ENCODE results near the gene CHRM1. TPM values are rescaled to one million over a fixed set of nuclear protein-coding genes. Genes with fewer than 3 reads are reported as not detected.

CHRM1 gene
- total RNA-seq, 1 experiment from 2014 or later, result not detected

DNA sequence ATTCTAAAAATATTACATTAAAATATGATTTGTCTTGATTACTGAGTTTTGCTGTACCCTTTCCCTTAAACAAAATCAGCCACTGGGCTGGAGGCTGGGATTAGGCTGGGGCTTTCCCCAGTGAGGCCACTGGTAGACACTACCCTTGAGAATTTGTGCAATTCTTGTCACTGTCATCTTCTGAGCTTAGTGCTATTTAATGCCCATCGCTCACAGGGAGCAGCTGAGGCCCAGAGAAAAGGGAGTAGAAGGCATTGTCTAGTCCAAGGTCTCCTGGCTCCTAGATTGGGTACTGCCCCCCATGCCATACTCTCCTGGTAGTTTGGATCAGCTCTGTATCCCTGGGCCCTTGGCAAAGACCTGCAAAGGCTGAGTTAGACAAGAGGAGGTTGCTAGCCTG, 6.7 kb downstream of the CHRM1 start:
- Histone ChIP-seq H3K4me3 (ENCODE audit: low read length) (no peak overlapping the region), H3K9ac (ENCODE audit: low read length) (no peak overlapping the region), H3K4me1 (ENCODE audit: insufficient read depth, low read length) (peaks cover 1% of the 10 kb centered on the region; the same call in 1 of the 2 replicates), H3K27ac (ENCODE audit: low read length) (no peak overlapping the region), H3K79me2 (ENCODE audit: low read length) (no peaks in the 10 kb centered on the region), H3K9me2 (replicated peaks; ENCODE audit: low read length) (no peaks in the 10 kb centered on the region), H3K4me2 (ENCODE audit: low read length) (no peak overlapping the region), H3K36me3 (ENCODE audit: low read depth, low read length) (no peaks in the 10 kb centered on the region), H3K9me3 (ENCODE audit: low read length) (no peaks in the 10 kb centered on the region), H3K27me3 (ENCODE audit: low read length) (0 out of 2 replicates have a peak, but pooled peaks cover 4% of the 10 kb centered on the region), H3F3A (ENCODE audit: low read length, unreplicated experiment) (no peaks in the 10 kb centered on the region), H2AFZ (ENCODE audit: low read length) (no peak overlapping the region), H4K20me1 (ENCODE audit: low read length) (no peaks in the 10 kb centered on the region)
- POLR2A ChIA-PET (ENCODE audit: unreplicated experiment), result no interaction called here
- no peak for DNase-seq
- BruUV-seq (replicated peaks), result no TSS peak
- CTCF ChIA-PET, result no interaction called here
- no peak for ATAC-seq
- TF ChIP-seq, protein P1, sequence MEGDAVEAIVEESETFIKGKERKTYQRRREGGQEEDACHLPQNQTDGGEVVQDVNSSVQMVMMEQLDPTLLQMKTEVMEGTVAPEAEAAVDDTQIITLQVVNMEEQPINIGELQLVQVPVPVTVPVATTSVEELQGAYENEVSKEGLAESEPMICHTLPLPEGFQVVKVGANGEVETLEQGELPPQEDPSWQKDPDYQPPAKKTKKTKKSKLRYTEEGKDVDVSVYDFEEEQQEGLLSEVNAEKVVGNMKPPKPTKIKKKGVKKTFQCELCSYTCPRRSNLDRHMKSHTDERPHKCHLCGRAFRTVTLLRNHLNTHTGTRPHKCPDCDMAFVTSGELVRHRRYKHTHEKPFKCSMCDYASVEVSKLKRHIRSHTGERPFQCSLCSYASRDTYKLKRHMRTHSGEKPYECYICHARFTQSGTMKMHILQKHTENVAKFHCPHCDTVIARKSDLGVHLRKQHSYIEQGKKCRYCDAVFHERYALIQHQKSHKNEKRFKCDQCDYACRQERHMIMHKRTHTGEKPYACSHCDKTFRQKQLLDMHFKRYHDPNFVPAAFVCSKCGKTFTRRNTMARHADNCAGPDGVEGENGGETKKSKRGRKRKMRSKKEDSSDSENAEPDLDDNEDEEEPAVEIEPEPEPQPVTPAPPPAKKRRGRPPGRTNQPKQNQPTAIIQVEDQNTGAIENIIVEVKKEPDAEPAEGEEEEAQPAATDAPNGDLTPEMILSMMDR (conservative IDR thresholded peaks at IDR 0.05; ENCODE audit: low read depth, low read length), result no peak
- TF ChIP-seq EZH2phosphoT487 (IDR thresholded peaks at IDR 0.05; ENCODE audit: borderline replicate concordance, low read length) (no peak), EZH2 (IDR thresholded peaks at IDR 0.05; ENCODE audit: low read length, unreplicated experiment) (no peak)
- intact Hi-C loops (cut with micrococcal nuclease), result no loop called here

DNA sequence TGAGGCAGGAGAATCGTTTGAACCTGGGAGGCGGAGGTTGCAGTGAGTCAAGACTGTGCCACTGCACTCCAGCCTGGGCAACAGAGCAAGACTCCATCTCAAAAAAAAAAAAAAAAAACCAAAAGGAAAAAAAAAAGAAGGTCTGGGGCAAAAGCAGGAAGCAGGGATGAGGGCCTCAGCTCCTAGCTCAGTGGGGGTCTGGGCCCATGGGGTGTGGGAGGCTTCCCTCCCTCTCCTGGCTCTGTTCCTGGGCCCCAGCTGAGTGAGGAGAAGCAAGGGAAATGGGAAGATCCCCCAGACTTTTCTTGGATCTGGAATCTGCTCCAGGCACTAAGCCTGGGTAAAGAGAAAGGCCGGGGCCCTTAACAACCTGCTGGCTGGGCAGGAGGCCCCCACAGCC, 8.9 kb downstream of the CHRM1 start:
- no peaks in the 10 kb centered on the region for H3K79me2 ChIP-seq (ENCODE audit: low read length)
- H4K20me1 ChIP-seq (ENCODE audit: low read length), result no peaks in the 10 kb centered on the region
- H3K27ac ChIP-seq (ENCODE audit: low read length), result no peak overlapping the region
- intact Hi-C loops (cut with micrococcal nuclease), result no loop called here
- ChIA-PET POLR2A (ENCODE audit: unreplicated experiment) (no interaction called here), CTCF (no interaction called here)
- ATAC-seq (no peak), DNase-seq (no peak)
- no peak overlapping the region for H2AFZ ChIP-seq (ENCODE audit: low read length)
- no peaks in the 10 kb centered on the region for H3K36me3 ChIP-seq (ENCODE audit: low read depth, low read length)
- no peaks in the 10 kb centered on the region for H3K9me3 ChIP-seq (ENCODE audit: low read length)
- no peak overlapping the region for H3K9ac ChIP-seq (ENCODE audit: low read length)
- H3K4me3 ChIP-seq (ENCODE audit: low read length), result no peak overlapping the region
- no peak for TF ChIP-seq EZH2 (IDR thresholded peaks at IDR 0.05; ENCODE audit: low read length, unreplicated experiment)
- TF ChIP-seq, protein P1 (conservative IDR thresholded peaks at IDR 0.05; ENCODE audit: low read depth, low read length), result no peak
- TF ChIP-seq EZH2phosphoT487 (IDR thresholded peaks at IDR 0.05; ENCODE audit: borderline replicate concordance, low read length), result no peak
- no peak overlapping the region for H3K4me2 ChIP-seq (ENCODE audit: low read length)
- H3K9me2 ChIP-seq (replicated peaks; ENCODE audit: low read length), result no peaks in the 10 kb centered on the region
- H3K4me1 ChIP-seq (ENCODE audit: insufficient read depth, low read length), result peaks cover 9% of the 10 kb centered on the region
- H3K27me3 ChIP-seq (ENCODE audit: low read length), result 0 out of 2 replicates have a peak, but pooled peaks cover 4% of the 10 kb centered on the region
- H3F3A ChIP-seq (ENCODE audit: low read length, unreplicated experiment), result no peaks in the 10 kb centered on the region
- BruUV-seq (replicated peaks), result no TSS peak

- ChIA-PET CTCF (no interaction called here), POLR2A (ENCODE audit: unreplicated experiment) (no interaction called here)
- intact Hi-C loops (cut with micrococcal nuclease), result no loop called here
Measured at GRCh38 chr11:62911137-62912130, 9.7 kb downstream of the CHRM1 start.

More at GRCh38 chr11:62911137-62912130, 9.7 kb downstream of the CHRM1 start:
- TF ChIP-seq, protein P1 (conservative IDR thresholded peaks at IDR 0.05; ENCODE audit: low read depth, low read length), result no peak
- TF ChIP-seq EZH2phosphoT487 (IDR thresholded peaks at IDR 0.05; ENCODE audit: borderline replicate concordance, low read length) (no peak), EZH2 (IDR thresholded peaks at IDR 0.05; ENCODE audit: low read length, unreplicated experiment) (no peak)
- BruUV-seq (replicated peaks), result no TSS peak
- H3K4me3 ChIP-seq (ENCODE audit: low read length), result no peak overlapping the region
- H3K9ac ChIP-seq (ENCODE audit: low read length), result no peak overlapping the region
- no peak overlapping the region for H3K4me2 ChIP-seq (ENCODE audit: low read length)
- H3K4me1 ChIP-seq (ENCODE audit: insufficient read depth, low read length), result peaks cover 9% of the 10 kb centered on the region
- H4K20me1 ChIP-seq (ENCODE audit: low read length), result no peaks in the 10 kb centered on the region
- H2AFZ ChIP-seq (ENCODE audit: low read length), result no peak overlapping the region
- ATAC-seq (no peak), DNase-seq (no peak)
- no peaks in the 10 kb centered on the region for H3K9me3 ChIP-seq (ENCODE audit: low read length)
- H3K36me3 ChIP-seq (ENCODE audit: low read depth, low read length), result no peaks in the 10 kb centered on the region
- 0 out of 2 replicates have a peak, but pooled peaks cover 4% of the 10 kb centered on the region for H3K27me3 ChIP-seq (ENCODE audit: low read length)
- no peak overlapping the region for H3K27ac ChIP-seq (ENCODE audit: low read length)
- H3F3A ChIP-seq (ENCODE audit: low read length, unreplicated experiment), result no peaks in the 10 kb centered on the region
- H3K9me2 ChIP-seq (replicated peaks; ENCODE audit: low read length), result no peaks in the 10 kb centered on the region
- H3K79me2 ChIP-seq (ENCODE audit: low read length), result no peaks in the 10 kb centered on the region
